ENCODE measurements around the gene RANBP3. TPM values are rescaled to one million over a fixed set of nuclear protein-coding genes. Genes with fewer than 3 reads are reported as not detected.
"Not testable (repeated sequence)": the region's sequence is repeated elsewhere in the genome, so short reads cannot be mapped to it uniquely, and the experiment has no call there.

Gene RANBP3
- total RNA-seq, 1 donor from 2014 or later, result 98.5 TPM

- POLR2A ChIA-PET, result no interaction called here
- ATAC-seq (ENCODE audit: low read depth) (no peak), DNase-seq (no peak)
- Mint-ChIP-seq H3K4me3 (no peak overlapping the region), H3K36me3 (ENCODE audit: low read depth) (no peaks in the 10 kb centered on the region), H3K4me1 (no peaks in the 10 kb centered on the region), H3K27ac (no peak overlapping the region), H3K9me3 (no peaks in the 10 kb centered on the region), H3K27me3 (peaks cover 10% of the 10 kb centered on the region)
- TF ChIP-seq, protein P1, sequence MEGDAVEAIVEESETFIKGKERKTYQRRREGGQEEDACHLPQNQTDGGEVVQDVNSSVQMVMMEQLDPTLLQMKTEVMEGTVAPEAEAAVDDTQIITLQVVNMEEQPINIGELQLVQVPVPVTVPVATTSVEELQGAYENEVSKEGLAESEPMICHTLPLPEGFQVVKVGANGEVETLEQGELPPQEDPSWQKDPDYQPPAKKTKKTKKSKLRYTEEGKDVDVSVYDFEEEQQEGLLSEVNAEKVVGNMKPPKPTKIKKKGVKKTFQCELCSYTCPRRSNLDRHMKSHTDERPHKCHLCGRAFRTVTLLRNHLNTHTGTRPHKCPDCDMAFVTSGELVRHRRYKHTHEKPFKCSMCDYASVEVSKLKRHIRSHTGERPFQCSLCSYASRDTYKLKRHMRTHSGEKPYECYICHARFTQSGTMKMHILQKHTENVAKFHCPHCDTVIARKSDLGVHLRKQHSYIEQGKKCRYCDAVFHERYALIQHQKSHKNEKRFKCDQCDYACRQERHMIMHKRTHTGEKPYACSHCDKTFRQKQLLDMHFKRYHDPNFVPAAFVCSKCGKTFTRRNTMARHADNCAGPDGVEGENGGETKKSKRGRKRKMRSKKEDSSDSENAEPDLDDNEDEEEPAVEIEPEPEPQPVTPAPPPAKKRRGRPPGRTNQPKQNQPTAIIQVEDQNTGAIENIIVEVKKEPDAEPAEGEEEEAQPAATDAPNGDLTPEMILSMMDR (IDR thresholded peaks at IDR 0.05), result no peak
- CTCF ChIA-PET, result no interaction called here
- intact Hi-C loops (cut with micrococcal nuclease), result no loop called here
Measured at GRCh38 chr19:5877882-5878281, 100.1 kb downstream of the RANBP3 start.

DNA sequence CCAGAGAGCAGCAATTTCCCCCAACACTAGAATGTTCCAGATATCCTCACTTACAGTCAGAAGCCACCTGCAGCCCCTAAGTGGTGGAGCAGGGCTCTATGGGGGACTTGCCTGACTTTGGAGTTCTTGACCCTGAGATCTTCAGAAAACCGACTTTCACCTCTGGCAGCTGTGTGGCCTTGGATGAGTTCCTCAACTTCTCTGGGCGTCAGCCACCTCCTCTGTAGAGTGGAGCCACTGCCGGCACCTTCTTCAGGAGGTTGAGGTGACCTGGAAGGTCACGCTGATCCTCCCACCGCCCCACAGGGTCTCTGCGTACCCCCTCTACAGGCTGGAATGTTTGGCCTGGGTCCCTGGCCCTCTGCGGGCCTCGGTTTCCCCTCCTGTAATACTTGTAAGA lies 100.5 kb downstream of the RANBP3 start:
- Mint-ChIP-seq H3K27ac (no peak overlapping the region), H3K27me3 (peaks cover 8% of the 10 kb centered on the region), H3K36me3 (ENCODE audit: low read depth) (no peaks in the 10 kb centered on the region), H3K4me1 (no peaks in the 10 kb centered on the region), H3K9me3 (no peaks in the 10 kb centered on the region), H3K4me3 (no peak overlapping the region)
- TF ChIP-seq, protein P1 (IDR thresholded peaks at IDR 0.05), result no peak
- DNase-seq (no peak), ATAC-seq (ENCODE audit: low read depth) (no peak)
- CTCF ChIA-PET, result no interaction called here
- intact Hi-C loops (cut with micrococcal nuclease), result no loop called here
- POLR2A ChIA-PET, result no interaction called here

GRCh38 chr19:5874496-5874895 lies 103.4 kb downstream of the RANBP3 start:
- H3K4me3 Mint-ChIP-seq; H3K27ac Mint-ChIP-seq; DNase-seq; CTCF ChIA-PET; ATAC-seq (ENCODE audit: low read depth); H3K9me3 Mint-ChIP-seq; intact Hi-C loops (cut with micrococcal nuclease); H3K36me3 Mint-ChIP-seq (ENCODE audit: low read depth); POLR2A ChIA-PET; H3K27me3 Mint-ChIP-seq; H3K4me1 Mint-ChIP-seq: not testable (repeated sequence)

DNA sequence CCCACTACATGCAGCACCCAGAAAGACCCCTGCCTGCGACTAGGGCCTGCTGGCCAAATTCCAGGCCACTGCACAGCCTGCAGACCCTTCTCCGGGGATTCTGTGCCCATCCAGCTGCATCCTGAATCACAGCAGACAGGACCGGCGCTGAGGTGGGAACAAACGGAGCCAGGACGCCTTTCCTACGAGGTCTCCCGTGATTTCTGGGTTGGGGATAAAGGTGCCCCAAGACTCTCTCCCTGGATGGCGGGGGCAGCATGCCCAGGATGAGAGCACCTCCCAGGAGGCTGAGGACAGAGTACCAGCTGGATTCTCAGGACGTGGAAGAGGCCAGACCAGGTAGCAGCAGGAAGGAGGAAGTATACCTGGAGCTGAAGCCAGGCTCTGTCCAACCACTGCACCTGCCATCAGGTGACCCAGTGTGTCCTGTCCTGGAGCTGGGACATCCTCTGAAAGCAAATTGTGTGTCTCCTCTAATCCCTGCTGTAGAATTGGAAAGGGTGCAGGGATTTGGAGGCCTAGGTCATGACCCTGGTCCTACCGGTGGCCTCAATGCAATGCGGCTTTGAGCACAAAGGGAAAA lies 104.2 kb downstream of the RANBP3 start:
- DNase-seq, result no peak
- ChIA-PET CTCF (no interaction called here), POLR2A (no interaction called here)
- H3K27me3 Mint-ChIP-seq, result peaks cover under 1% of the 10 kb centered on the region
- H3K4me3 Mint-ChIP-seq, result no peak overlapping the region
- no peak overlapping the region for H3K27ac Mint-ChIP-seq
- H3K4me1 Mint-ChIP-seq, result no peaks in the 10 kb centered on the region
- intact Hi-C loops (cut with micrococcal nuclease), result no loop called here
- ATAC-seq (ENCODE audit: low read depth), result no peak
- TF ChIP-seq, protein P1 (IDR thresholded peaks at IDR 0.05), result no peak
- no peaks in the 10 kb centered on the region for H3K36me3 Mint-ChIP-seq (ENCODE audit: low read depth)
- no peaks in the 10 kb centered on the region for H3K9me3 Mint-ChIP-seq

GRCh38 chr19:5870986-5871394 lies 107.0 kb downstream of the RANBP3 start:
- DNase-seq (no peak), ATAC-seq (ENCODE audit: low read depth) (no peak)
- H3K4me3 Mint-ChIP-seq, result no peak overlapping the region
- intact Hi-C loops (cut with micrococcal nuclease), result no loop called here
- no peak overlapping the region for H3K27ac Mint-ChIP-seq
- no peaks in the 10 kb centered on the region for H3K9me3 Mint-ChIP-seq
- H3K4me1 Mint-ChIP-seq, result no peaks in the 10 kb centered on the region
- H3K36me3 Mint-ChIP-seq (ENCODE audit: low read depth), result no peaks in the 10 kb centered on the region
- peaks cover under 1% of the 10 kb centered on the region for H3K27me3 Mint-ChIP-seq
- CTCF ChIA-PET, result no interaction called here
- POLR2A ChIA-PET, result no interaction called here
- TF ChIP-seq, protein P1 (IDR thresholded peaks at IDR 0.05), result no peak

Data from activated B cell treated with CpG ODN at 0.5 μM for 24 hours (primary cell).